SU-DHL-6 (cell line): ENCODE data around the gene NOL3.

Experiments
- H2AFZ ChIP-seq: fragments of 200-600 bp; sonication (generic); 2 replicates; pipeline ENCODE4 v1.6.1; 2014; ENCODE audit warnings: low read depth, mild to moderate bottlenecking, moderate library complexity, mixed read lengths, antibody characterized with exemption, low read length; ENCODE audit not compliant: severe bottlenecking
- H3F3A ChIP-seq: fragments of 200-600 bp; shearing (Covaris generic); 2 replicates; pipeline ENCODE4 v1.6.0; 2016; ENCODE audit warnings: antibody characterized with exemption, mild to moderate bottlenecking; ENCODE audit not compliant: insufficient read depth
- H3K27ac ChIP-seq: fragments of 200-600 bp; sonication (generic); 2 replicates; pipeline ENCODE4 v1.5.1; 2016; ENCODE audit warnings: low read depth, mild to moderate bottlenecking, low read length, moderate library complexity, mixed read lengths
- H3K27me3 ChIP-seq: fragments of 200-600 bp; sonication (generic), shearing (Covaris generic); 2 replicates; pipeline ENCODE4 v1.6.0; 2014; ENCODE audit warnings: mild to moderate bottlenecking, low read length
- H3K36me3 ChIP-seq: fragments of 200-600 bp; sonication (generic); 2 replicates; pipeline ENCODE4 v1.6.1; 2014; ENCODE audit warnings: mild to moderate bottlenecking, low read length, mixed read lengths
- H3K4me2 ChIP-seq: fragments of 300-600, 200-600 bp; shearing (Covaris generic), sonication (generic); 2 replicates; pipeline ENCODE4 v1.6.0; 2014; ENCODE audit warnings: low read length, low read depth, mild to moderate bottlenecking; ENCODE audit not compliant: poor library complexity, severe bottlenecking
- H3K4me3 ChIP-seq: fragments of 200-600 bp; sonication (generic); 2 replicates; pipeline ENCODE4 v1.5.1; 2014; ENCODE audit warnings: antibody characterized with exemption, low read length, mild to moderate bottlenecking, mixed read lengths; ENCODE audit not compliant: insufficient read depth, poor library complexity, severe bottlenecking
- H3K79me2 ChIP-seq: fragments of 200-600 bp; sonication (generic); 2 replicates; pipeline ENCODE4 v1.6.1; 2014; ENCODE audit warnings: mild to moderate bottlenecking, low read length, moderate library complexity; ENCODE audit not compliant: insufficient read depth
- H3K9ac ChIP-seq: fragments of 200-600 bp; sonication (generic); 2 replicates; pipeline ENCODE4 v1.7.0; 2014; ENCODE audit warnings: mild to moderate bottlenecking, low read length
- H3K9me2 ChIP-seq: fragments of 200-600 bp; sonication (generic); replicated peaks from 2 replicates; pipeline ENCODE4 v1.6.1; 2014; ENCODE audit warnings: low read length; ENCODE audit not compliant: insufficient read depth
- H3K9me3 ChIP-seq: fragments of 200-600 bp; sonication (generic); 2 replicates; pipeline ENCODE4 v1.6.1; 2014; ENCODE audit warnings: low read length, mixed read lengths; ENCODE audit not compliant: insufficient read depth
- H4K20me1 ChIP-seq: fragments of 200-600 bp; sonication (generic); 2 replicates; pipeline ENCODE4 v1.6.1; 2014; ENCODE audit warnings: low read depth, mild to moderate bottlenecking, antibody characterized with exemption, low read length, moderate library complexity, mixed read lengths
- EZH2phosphoT487 ChIP-seq: fragments of 200-600 bp; sonication (generic), shearing (Covaris generic); conservative IDR thresholded peaks from 2 replicates; pipeline ENCODE4 v1.6.1; 2018; ENCODE audit warnings: mild to moderate bottlenecking, antibody characterized with exemption, low read length, moderate library complexity, mixed read lengths
- TF ChIP-seq, protein P1 (sequence below): fragments of 200-600 bp; sonication (generic); IDR thresholded peaks from one replicate; pipeline ENCODE4 v1.5.1; 2017; ENCODE audit warnings: antibody characterized with exemption, mild to moderate bottlenecking, low read length, moderate library complexity; ENCODE audit not compliant: insufficient read depth, poor library complexity, severe bottlenecking

The NOL3 gene

DNA sequence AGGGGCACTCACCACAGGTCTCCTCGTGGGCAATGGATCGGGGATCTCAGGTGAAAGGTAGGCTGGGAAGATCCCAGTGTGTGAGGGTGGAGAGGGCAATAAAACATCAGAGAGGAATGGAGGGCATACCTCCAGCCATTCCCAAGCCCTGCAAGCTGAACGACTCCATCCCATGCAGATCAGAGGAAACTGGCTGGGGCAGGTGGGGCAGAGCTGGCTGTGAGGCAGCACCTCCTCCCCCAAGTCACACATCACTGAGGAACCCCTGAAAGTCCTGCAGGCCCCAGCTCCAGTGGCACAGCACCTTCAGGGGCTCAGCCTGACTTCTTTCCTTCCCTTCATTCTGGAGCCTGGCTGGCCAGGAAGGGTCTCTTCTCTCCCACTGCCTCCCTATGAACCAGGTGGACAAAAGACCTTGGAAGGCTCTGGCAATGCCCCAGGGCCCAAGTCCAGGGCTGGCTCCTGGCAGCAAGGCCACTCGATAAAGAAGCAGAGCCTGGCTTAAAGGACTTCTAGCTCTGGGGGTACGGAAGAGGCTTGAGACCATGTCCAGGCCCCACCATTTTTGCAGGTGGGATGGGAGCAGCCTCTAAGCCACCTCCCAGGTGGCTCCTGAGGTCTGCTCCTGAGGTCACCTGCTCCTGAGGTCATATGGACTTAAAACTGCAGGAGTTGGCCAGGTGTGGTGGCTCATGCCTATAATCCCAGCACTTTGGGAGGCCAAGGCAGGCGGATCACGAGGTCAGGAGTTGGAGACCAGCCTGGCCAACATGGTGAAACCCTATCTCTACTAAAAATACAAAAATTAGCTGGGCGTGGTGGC is 43.1 kb downstream of the NOL3 start:
- Histone ChIP-seq H3K27ac (no peak overlapping the region), H3K9me3 (no peaks in the 10 kb centered on the region), H3K4me2 (no peak overlapping the region), H3K9ac (no peak overlapping the region), H3K4me3 (no peak overlapping the region), H3F3A (no peaks in the 10 kb centered on the region), H3K79me2 (no peaks in the 10 kb centered on the region), H2AFZ (no peak overlapping the region), H3K36me3 (no peaks in the 10 kb centered on the region), H3K27me3 (no peaks in the 10 kb centered on the region), H4K20me1 (no peaks in the 10 kb centered on the region), H3K9me2 (no peaks in the 10 kb centered on the region)
- no peak for TF ChIP-seq EZH2phosphoT487
- TF ChIP-seq, protein P1, sequence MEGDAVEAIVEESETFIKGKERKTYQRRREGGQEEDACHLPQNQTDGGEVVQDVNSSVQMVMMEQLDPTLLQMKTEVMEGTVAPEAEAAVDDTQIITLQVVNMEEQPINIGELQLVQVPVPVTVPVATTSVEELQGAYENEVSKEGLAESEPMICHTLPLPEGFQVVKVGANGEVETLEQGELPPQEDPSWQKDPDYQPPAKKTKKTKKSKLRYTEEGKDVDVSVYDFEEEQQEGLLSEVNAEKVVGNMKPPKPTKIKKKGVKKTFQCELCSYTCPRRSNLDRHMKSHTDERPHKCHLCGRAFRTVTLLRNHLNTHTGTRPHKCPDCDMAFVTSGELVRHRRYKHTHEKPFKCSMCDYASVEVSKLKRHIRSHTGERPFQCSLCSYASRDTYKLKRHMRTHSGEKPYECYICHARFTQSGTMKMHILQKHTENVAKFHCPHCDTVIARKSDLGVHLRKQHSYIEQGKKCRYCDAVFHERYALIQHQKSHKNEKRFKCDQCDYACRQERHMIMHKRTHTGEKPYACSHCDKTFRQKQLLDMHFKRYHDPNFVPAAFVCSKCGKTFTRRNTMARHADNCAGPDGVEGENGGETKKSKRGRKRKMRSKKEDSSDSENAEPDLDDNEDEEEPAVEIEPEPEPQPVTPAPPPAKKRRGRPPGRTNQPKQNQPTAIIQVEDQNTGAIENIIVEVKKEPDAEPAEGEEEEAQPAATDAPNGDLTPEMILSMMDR: no peak

DNA sequence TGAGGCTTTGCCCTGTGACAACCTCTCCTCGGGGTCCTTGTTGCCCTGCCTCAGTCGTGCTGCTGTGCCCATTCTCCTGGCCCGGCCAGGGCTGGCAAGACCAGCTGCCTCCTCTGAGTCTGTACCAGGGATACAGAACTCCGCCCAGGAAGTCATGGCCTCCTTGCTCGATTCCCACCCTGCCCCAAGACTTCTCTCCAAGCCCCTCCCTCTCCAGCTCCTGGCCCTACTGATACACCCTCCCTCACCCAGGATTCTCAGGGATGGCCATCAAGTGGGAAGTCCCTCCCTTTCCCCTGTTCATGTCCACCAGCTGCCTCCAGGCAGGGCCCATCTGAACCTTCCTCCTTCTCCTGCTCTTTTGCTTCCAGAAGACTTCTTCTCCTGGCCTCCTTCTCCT is 45.4 kb downstream of the NOL3 start:
- Histone ChIP-seq H3K27ac (no peak overlapping the region), H3K27me3 (no peaks in the 10 kb centered on the region), H3K9me3 (no peaks in the 10 kb centered on the region), H4K20me1 (no peaks in the 10 kb centered on the region), H3K9ac (no peak overlapping the region), H2AFZ (no peak overlapping the region), H3K4me2 (no peak overlapping the region), H3K9me2 (no peaks in the 10 kb centered on the region), H3K36me3 (no peaks in the 10 kb centered on the region), H3F3A (no peaks in the 10 kb centered on the region), H3K4me3 (no peak overlapping the region), H3K79me2 (no peaks in the 10 kb centered on the region)
- TF ChIP-seq EZH2phosphoT487: no peak
- TF ChIP-seq, protein P1: no peak

GRCh38 chr16:67216612-67217490 is 46.5 kb downstream of the NOL3 start:
- H3K9ac ChIP-seq: no peak overlapping the region

More at GRCh38 chr16:67216612-67217490, 46.5 kb downstream of the NOL3 start:
- no peak overlapping the region for H3K27ac ChIP-seq
- no peaks in the 10 kb centered on the region for H3F3A ChIP-seq
- no peak overlapping the region for H3K4me2 ChIP-seq
- no peaks in the 10 kb centered on the region for H3K36me3 ChIP-seq
- no peaks in the 10 kb centered on the region for H3K9me2 ChIP-seq
- H2AFZ ChIP-seq: no peak overlapping the region
- H4K20me1 ChIP-seq: no peaks in the 10 kb centered on the region
- H3K27me3 ChIP-seq: no peaks in the 10 kb centered on the region
- H3K4me3 ChIP-seq: no peak overlapping the region
- TF ChIP-seq, protein P1: no peak
- no peak for TF ChIP-seq EZH2phosphoT487
- H3K79me2 ChIP-seq: no peaks in the 10 kb centered on the region
- H3K9me3 ChIP-seq: no peaks in the 10 kb centered on the region
